MM.1S (cell line): ENCODE data around the gene ZNF672.

Experiments used
- DNase-seq: peaks from one replicate; pipeline ENCODE4 v3.0.0-alpha.2; 2015
- H2AFZ ChIP-seq: fragments of 300-600 bp; sonication (generic); 2 replicates; pipeline ENCODE4 v1.6.0; 2016; ENCODE audit warnings: antibody characterized with exemption, low read length
- H3F3A ChIP-seq: fragments of 300-600 bp; sonication (generic); 2 replicates; pipeline ENCODE4 v1.6.1; 2016; ENCODE audit warnings: mild to moderate bottlenecking, antibody characterized with exemption, low read length, moderate library complexity, mixed read lengths; ENCODE audit not compliant: insufficient read depth
- H3K27ac ChIP-seq: fragments of 300-600 bp; sonication (generic); 2 replicates; pipeline ENCODE4 v1.5.1; 2016; ENCODE audit warnings: mild to moderate bottlenecking, low read length
- H3K27me3 ChIP-seq: fragments of 300-600 bp; sonication (generic); replicated peaks from 2 replicates; pipeline ENCODE4 v1.6.0; 2016; ENCODE audit warnings: low read length; ENCODE audit not compliant: insufficient read depth
- H3K36me3 ChIP-seq: fragments of 300-600 bp; sonication (generic); replicated peaks from 2 replicates; pipeline ENCODE4 v1.6.1; 2016; ENCODE audit warnings: mild to moderate bottlenecking, low read length, mixed read lengths; ENCODE audit not compliant: insufficient read depth
- H3K4me1 ChIP-seq: fragments of 300-600 bp; sonication (generic); 2 replicates; pipeline ENCODE4 v1.6.1; 2016; ENCODE audit warnings: low read length, mixed read lengths
- H3K4me2 ChIP-seq: fragments of 300-600 bp; sonication (generic); 2 replicates; pipeline ENCODE4 v1.6.0; 2016; ENCODE audit warnings: low read depth, low read length
- H3K4me3 ChIP-seq: fragments of 300-600 bp; sonication (generic); 2 replicates; pipeline ENCODE4 v1.5.1; 2016; ENCODE audit warnings: low read length, mixed read lengths
- H3K79me2 ChIP-seq: fragments of 300-600 bp; sonication (generic); 2 replicates; pipeline ENCODE4 v1.6.1; 2016; ENCODE audit warnings: mixed run types, low read length, mixed read lengths
- H3K9ac ChIP-seq: fragments of 300-600 bp; sonication (generic); 2 replicates; pipeline ENCODE4 v1.6.1; 2016; ENCODE audit warnings: low read length, mixed read lengths
- H3K9me2 ChIP-seq: fragments of 300-600 bp; sonication (generic); replicated peaks from 2 replicates; pipeline ENCODE4 v1.6.1; 2016; ENCODE audit warnings: mild to moderate bottlenecking, low read length, mixed read lengths; ENCODE audit not compliant: insufficient read depth
- H3K9me3 ChIP-seq: fragments of 300-600 bp; sonication (generic); replicated peaks from 2 replicates; pipeline ENCODE4 v1.6.1; 2016; ENCODE audit warnings: mild to moderate bottlenecking, low read length, mixed read lengths; ENCODE audit not compliant: insufficient read depth
- H4K20me1 ChIP-seq: fragments of 300-600 bp; sonication (generic); 2 replicates; pipeline ENCODE4 v1.6.1; 2016; ENCODE audit warnings: mild to moderate bottlenecking, low read length, moderate library complexity, mixed read lengths; ENCODE audit not compliant: insufficient read depth
- CTCF ChIP-seq: fragments of 300-600 bp; sonication (generic); IDR thresholded peaks from 2 replicates; pipeline ENCODE4 v1.5.1; 2016; ENCODE audit warnings: antibody characterized with exemption, low read length, mixed read lengths
- EZH2 ChIP-seq: fragments of 300-600 bp; sonication (generic); optimal IDR thresholded peaks from 2 replicates; pipeline ENCODE3; 2017; ENCODE audit warnings: low read depth, mild to moderate bottlenecking, antibody characterized with exemption, low read length, mixed read lengths
- EZH2phosphoT487 ChIP-seq: fragments of 300-600 bp; sonication (generic); IDR thresholded peaks from 2 replicates; pipeline ENCODE4 v1.6.1; 2018; ENCODE audit warnings: antibody characterized with exemption, low read length

Gene ZNF672

GRCh38 chr1:248837045-248837780 is 811 bp upstream of the ZNF672 start:
- TF ChIP-seq CTCF = no peak
- TF ChIP-seq EZH2 = no peak
- no peak for TF ChIP-seq EZH2phosphoT487
- no peaks in the 10 kb centered on the region; the same call in 1 of the 2 replicates for H3K27me3 ChIP-seq
- H2AFZ ChIP-seq = peak overlapping the region; percentile 69
- H3K79me2 ChIP-seq = peaks cover 33% of the 10 kb centered on the region
- peak overlapping the region; percentile 86 for H3K4me2 ChIP-seq
- H3K9me3 ChIP-seq = no peaks in the 10 kb centered on the region
- no peak for DNase-seq
- no peaks in the 10 kb centered on the region for H4K20me1 ChIP-seq
- peak overlapping the region; percentile 98; the same call in 1 of the 2 replicates for H3K27ac ChIP-seq
- H3K36me3 ChIP-seq = no peaks in the 10 kb centered on the region
- H3K9me2 ChIP-seq = no peaks in the 10 kb centered on the region
- H3K4me3 ChIP-seq = peak overlapping the region; percentile 96
- no peaks in the 10 kb centered on the region for H3K4me1 ChIP-seq
- H3K9ac ChIP-seq = peak overlapping the region; percentile 99
- H3F3A ChIP-seq = peaks cover 8% of the 10 kb centered on the region

GRCh38 chr1:248838357-248839167 is 538 bp downstream of the ZNF672 start:
- Histone ChIP-seq H2AFZ (peak overlapping the region; percentile 70), H4K20me1 (no peaks in the 10 kb centered on the region), H3K36me3 (no peaks in the 10 kb centered on the region), H3K9me2 (no peaks in the 10 kb centered on the region), H3K27me3 (no peaks in the 10 kb centered on the region; the same call in 1 of the 2 replicates), H3K27ac (peak overlapping the region; percentile 98), H3K4me1 (no peaks in the 10 kb centered on the region), H3K79me2 (peaks cover 45% of the 10 kb centered on the region), H3K9ac (peak overlapping the region; percentile 99), H3F3A (peaks cover 8% of the 10 kb centered on the region), H3K4me2 (peak overlapping the region; percentile 86), H3K9me3 (no peaks in the 10 kb centered on the region), H3K4me3 (peak overlapping the region; percentile 96)
- no peak for TF ChIP-seq EZH2phosphoT487
- peak; percentile 95 for DNase-seq

- peaks cover 49% of the 10 kb centered on the region for H3K79me2 ChIP-seq
- TF ChIP-seq CTCF = no peak
- TF ChIP-seq EZH2phosphoT487 = no peak
- no peak for TF ChIP-seq EZH2
- no peaks in the 10 kb centered on the region for H3K4me1 ChIP-seq
- H4K20me1 ChIP-seq = no peaks in the 10 kb centered on the region
- peaks cover 8% of the 10 kb centered on the region for H3F3A ChIP-seq
- no peaks in the 10 kb centered on the region for H3K9me2 ChIP-seq
- H3K9ac ChIP-seq = peak overlapping the region; percentile 99
- no peaks in the 10 kb centered on the region for H3K9me3 ChIP-seq
- no peaks in the 10 kb centered on the region for H3K27me3 ChIP-seq
- no peaks in the 10 kb centered on the region for H3K36me3 ChIP-seq
- peak overlapping the region; percentile 98 for H3K27ac ChIP-seq
- H3K4me3 ChIP-seq = peak overlapping the region; percentile 96
- peak overlapping the region; percentile 70 for H2AFZ ChIP-seq
- no peak for DNase-seq
- peak overlapping the region; percentile 86 for H3K4me2 ChIP-seq
Observed at GRCh38 chr1:248839168-248839555, 1.1 kb downstream of the ZNF672 start.
